Cardiac fibroblast (primary cell): Measurements from ENCODE around the gene CDO1.

Source experiments
- DNase-seq, 2 donors: peaks; one replicate each; pipeline versions ENCODE4 v3.0.0 to v3.0.0-alpha.2; 2010; ENCODE audit warnings: low read depth in 2 of 2
- H3K4me3 ChIP-seq, 2 donors: replicated peaks in 1 of 2; 1 replicate in 1 of 2; 2 replicates in 1 of 2; pipeline ENCODE4 v1.5.1; 2011; ENCODE audit warnings: low read depth in 2 of 2, low read length in 2 of 2, mild to moderate bottlenecking in 2 of 2, moderate library complexity in 1 of 2
- CTCF ChIP-seq: IDR thresholded peaks from one replicate; pipeline ENCODE4 v1.5.1; 2011; ENCODE audit warnings: low read depth, mild to moderate bottlenecking, low read length, inconsistent platforms

CDO1 gene

GRCh38 chr5:115798252-115798651 is 18.2 kb downstream of the CDO1 start:
- H3K4me3 ChIP-seq = no peak overlapping the region
- TF ChIP-seq CTCF = no peak
- no peak for DNase-seq

GRCh38 chr5:115796656-115797055 is 19.8 kb downstream of the CDO1 start:
- no peak for TF ChIP-seq CTCF
- no peak for DNase-seq
- H3K4me3 ChIP-seq = no peak overlapping the region

GRCh38 chr5:115795700-115796099 is 20.8 kb downstream of the CDO1 start:
- no peak for DNase-seq
- TF ChIP-seq CTCF = no peak

GRCh38 chr5:115788440-115788839 is 28.0 kb downstream of the CDO1 start:
- TF ChIP-seq CTCF = no peak
- no peak for DNase-seq
- H3K4me3 ChIP-seq = no peak overlapping the region

More at GRCh38 chr5:115795700-115796099, 20.8 kb downstream of the CDO1 start:
- no peak overlapping the region for H3K4me3 ChIP-seq

- no peak for TF ChIP-seq CTCF
- DNase-seq = no peak
Measured at GRCh38 chr5:115787426-115787825, 29.0 kb downstream of the CDO1 start.

GRCh38 chr5:115785381-115786065 is 30.9 kb downstream of the CDO1 start:
- no peak for TF ChIP-seq CTCF
- no peak for DNase-seq
- H3K4me3 ChIP-seq = no peak overlapping the region

More at GRCh38 chr5:115787426-115787825, 29.0 kb downstream of the CDO1 start:
- H3K4me3 ChIP-seq = no peak overlapping the region

- no peak for TF ChIP-seq CTCF
- no peak for DNase-seq
- no peak overlapping the region for H3K4me3 ChIP-seq
Measured at GRCh38 chr5:115778417-115778816, 38.0 kb downstream of the CDO1 start.
